GM18507 (cell line): ENCODE results near the gene ACADL.

Experiments
- DNase-seq: peaks from one replicate; pipeline ENCODE4 v3.0.0; 2011; ENCODE audit warnings: low read depth; ENCODE audit not compliant: insufficient read length; ENCODE audit errors: extremely low spot score
- FAIRE-seq: peaks from 2 replicates; lab custom pipeline; 2011; peaks lifted over from hg19 to GRCh38; lab: Jason Lieb, UNC

Gene ACADL

GRCh38 chr2:210172219-210172575, 53.0 kb downstream of the ACADL start:
- DNase-seq (no peak), FAIRE-seq (peak; percentile 60)

- FAIRE-seq (peak; percentile 92), DNase-seq (peak; percentile 83)
These were observed 53.7 kb downstream of the ACADL start, which contains the start of gene KANSL1L for GRCh38 chr2:210171309-210172218. TSS of gene KANSL1L (minus strand) at chr2:210171409. CDS start at chr2:210154582, 16,827 bp downstream.

GRCh38 chr2:210170446-210171303, 54.6 kb downstream of the ACADL start:
- peak; percentile 85 for DNase-seq

GRCh38 chr2:210170196-210170445, 55.1 kb downstream of the ACADL start:
- FAIRE-seq, result no peak

More at GRCh38 chr2:210170446-210171303, 54.6 kb downstream of the ACADL start:
- FAIRE-seq, result peak; percentile 98

GRCh38 chr2:210169516-210170195, 55.6 kb downstream of the ACADL start:
- FAIRE-seq, result no peak
- no peak for DNase-seq

More at GRCh38 chr2:210170196-210170445, 55.1 kb downstream of the ACADL start:
- no peak for DNase-seq

- FAIRE-seq (no peak), DNase-seq (no peak)
These were observed 58.0 kb downstream of the ACADL start for GRCh38 chr2:210167227-210167626.

GRCh38 chr2:210162466-210163124, 62.7 kb downstream of the ACADL start:
- FAIRE-seq (no peak), DNase-seq (no peak)

- no peak for FAIRE-seq
- DNase-seq, result no peak
These were observed 66.2 kb downstream of the ACADL start for GRCh38 chr2:210159059-210159458.

- FAIRE-seq, result no peak
- DNase-seq, result no peak
These were observed 67.0 kb downstream of the ACADL start for GRCh38 chr2:210158236-210158635.

- FAIRE-seq (no peak), DNase-seq (no peak)
These were observed 67.7 kb downstream of the ACADL start for GRCh38 chr2:210157526-210157925.

GRCh38 chr2:210147614-210148013, 77.6 kb downstream of the ACADL start:
- DNase-seq, result no peak
- FAIRE-seq, result no peak
